Stimulated activated CD4-positive, alpha-beta T cell treated with anti-CD3 and anti-CD28 coated beads, Interleukin-15, amount 100 ng/mL, for 1 hour (primary cell): ENCODE data around the gene RNF227.
A peak's percentile ranks its signal among the peaks of the same experiment; 100 is the strongest.

Experiments
- DNase-seq, 2 donors: peaks; one replicate each; pipeline ENCODE4 v3.0.0-alpha.2; 2020; ENCODE audit warnings: low read depth in 1 of 2, low spot score in 1 of 2

The RNF227 gene

GRCh38 chr17:7930841-7931631 is 14.9 kb upstream of the RNF227 start:
- DNase-seq, result no peak

- DNase-seq, result no peak
These were observed 13.3 kb upstream of the RNF227 start, which contains the start of gene KCNAB3 for GRCh38 chr17:7929158-7930023. Gene KCNAB3, minus strand, starts transcription at chr17:7929856. Its CDS starts 421 bp downstream, at chr17:7929435.

DNA sequence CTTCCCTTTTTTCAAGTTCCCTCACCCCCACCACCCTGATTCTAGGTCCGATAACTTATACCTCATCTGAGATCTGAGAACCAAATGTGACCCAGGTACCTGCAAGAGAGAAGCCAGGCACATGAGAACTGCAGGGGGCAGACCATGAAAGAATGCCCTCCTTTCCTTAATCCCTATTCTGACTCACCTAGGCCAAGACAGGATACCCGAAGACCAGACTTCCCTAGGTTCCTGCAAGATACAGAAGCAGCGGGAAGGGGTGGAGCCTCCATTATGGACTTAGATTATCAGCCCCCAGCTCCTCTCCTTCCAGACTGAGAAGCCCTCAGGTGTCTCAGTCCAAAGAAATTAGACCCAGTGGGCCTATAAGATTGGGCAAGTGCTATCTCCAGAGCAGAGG is 11.5 kb upstream of the RNF227 start:
- DNase-seq, result no peak

GRCh38 chr17:7922845-7923628 is 6.9 kb upstream of the RNF227 start:
- DNase-seq, result peak; percentile 69 to 75

DNA sequence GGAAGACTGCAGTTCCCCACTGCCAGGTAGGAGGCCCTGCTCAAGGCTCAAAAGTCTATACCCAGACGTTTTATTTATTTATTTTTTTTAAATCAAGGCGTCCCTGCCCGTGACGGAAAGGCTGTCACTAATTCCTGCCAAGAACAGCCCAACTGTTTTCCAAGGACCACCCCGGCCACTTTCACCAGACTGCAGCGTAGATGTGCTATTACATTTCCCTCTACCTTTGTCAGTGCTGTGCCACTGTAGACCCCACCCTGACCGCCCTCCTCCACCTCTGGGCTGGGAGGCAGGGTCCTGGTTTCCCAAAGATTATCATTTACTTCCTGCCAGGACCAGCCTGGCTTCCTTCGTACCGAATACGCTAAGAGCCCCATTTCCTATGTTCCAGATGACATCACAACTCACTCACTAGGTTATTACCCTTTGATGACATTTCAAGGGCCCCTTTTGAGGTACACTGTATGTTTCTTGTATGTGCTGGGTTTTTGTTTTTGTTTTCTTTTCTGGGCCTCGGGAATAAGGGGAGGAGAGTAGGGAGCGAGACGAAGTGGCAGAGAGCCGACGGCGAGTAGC is 6.3 kb upstream of the RNF227 start:
- no peak for DNase-seq

- no peak for DNase-seq
These were observed 719 bp upstream of the RNF227 start for GRCh38 chr17:7916808-7917207.

- DNase-seq, result no peak
These were observed 245 bp upstream of the RNF227 start for GRCh38 chr17:7916385-7916682.

DNA sequence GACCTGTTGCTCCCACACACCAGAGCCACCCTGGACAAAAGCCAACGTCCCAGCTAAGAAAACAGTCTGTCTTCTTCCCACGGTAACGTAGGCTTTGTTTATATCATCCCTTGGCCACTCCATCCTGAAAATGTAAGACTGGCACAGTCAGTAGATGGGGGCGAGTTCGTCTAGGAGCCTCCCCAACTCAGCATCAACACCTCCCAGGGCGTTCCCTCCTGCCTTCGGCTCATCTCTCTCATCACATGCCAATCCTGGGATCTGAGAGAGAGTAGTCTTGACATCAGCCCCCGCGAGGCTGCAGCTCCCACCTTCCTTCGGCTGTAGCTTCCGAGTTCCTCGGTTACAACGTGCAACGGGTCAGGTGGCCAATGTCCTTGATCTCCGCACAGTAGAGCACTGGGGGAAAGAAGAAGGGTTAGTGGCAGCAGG is 894 bp downstream of the RNF227 start:
- DNase-seq, result no peak

GRCh38 chr17:7912927-7913524 is 3.1 kb downstream of the RNF227 start:
- no peak for DNase-seq

DNA sequence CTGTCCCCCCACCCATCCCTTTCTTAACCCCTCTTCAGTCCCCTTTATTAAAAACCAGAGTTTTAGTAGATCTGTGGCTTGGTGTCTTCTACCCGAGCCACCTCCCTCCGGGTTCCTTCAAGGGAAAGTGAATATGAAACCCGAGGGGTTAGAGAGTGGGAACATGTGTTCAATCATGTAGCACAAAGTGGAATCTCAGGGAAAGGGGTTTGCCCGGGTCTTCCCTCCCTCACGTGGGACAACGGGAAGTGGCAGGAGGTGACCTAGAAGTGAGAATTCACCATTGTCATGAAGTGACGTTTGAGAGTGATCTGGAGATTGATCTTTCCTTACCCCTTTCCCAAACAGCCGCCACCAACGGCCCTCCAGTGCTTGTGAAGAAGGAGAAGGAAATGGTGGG is 5.0 kb downstream of the RNF227 start:
- DNase-seq, result no peak

DNA sequence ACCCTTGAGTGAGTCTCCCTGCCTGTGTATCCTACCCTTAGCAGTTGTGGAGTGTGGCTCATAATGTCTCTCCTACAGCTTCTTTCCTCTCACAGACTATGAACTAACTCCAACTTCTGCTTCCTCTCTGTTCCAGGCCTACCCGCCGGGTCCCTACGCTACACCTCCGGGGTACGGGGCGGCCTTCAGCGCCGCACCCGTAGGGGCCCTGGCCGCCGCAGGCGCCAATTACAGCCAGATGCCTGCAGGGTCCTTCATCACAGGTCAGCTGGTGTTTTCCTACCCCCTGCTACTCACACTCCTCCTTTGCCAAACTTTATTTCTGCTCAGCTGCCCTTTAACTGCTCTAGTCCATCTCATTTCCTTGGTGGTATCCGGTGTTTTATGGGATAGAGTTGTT is 5.4 kb downstream of the RNF227 start:
- no peak for DNase-seq

DNA sequence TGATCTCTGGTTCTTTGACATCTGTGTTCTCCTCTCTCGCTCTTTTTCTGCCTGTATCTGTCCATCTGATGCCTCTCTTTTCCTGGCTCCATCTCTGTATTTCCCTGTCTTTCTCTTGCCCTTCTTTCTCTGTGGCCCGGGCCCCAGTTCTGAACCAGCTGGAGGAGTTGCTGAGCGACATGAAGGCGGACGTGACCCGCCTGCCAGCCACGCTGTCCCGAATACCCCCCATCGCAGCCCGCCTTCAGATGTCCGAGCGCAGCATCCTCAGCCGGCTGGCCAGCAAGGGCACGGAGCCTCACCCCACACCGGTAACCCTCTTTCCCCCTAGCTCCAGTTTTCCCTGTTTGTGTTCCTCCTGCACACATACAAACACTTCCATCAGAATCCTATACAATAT is 5.8 kb downstream of the RNF227 start:
- DNase-seq, result no peak

- no peak for DNase-seq
These were observed 7.0 kb downstream of the RNF227 start for GRCh38 chr17:7909089-7909488.

GRCh38 chr17:7903154-7904103 is 12.7 kb downstream of the RNF227 start:
- DNase-seq, result no peak

GRCh38 chr17:7897773-7898172 is 18.3 kb downstream of the RNF227 start:
- no peak for DNase-seq

- DNase-seq, result no peak
These were observed 19.0 kb downstream of the RNF227 start for GRCh38 chr17:7897090-7897489.

GRCh38 chr17:7894866-7895265 is 21.2 kb downstream of the RNF227 start:
- no peak for DNase-seq

DNA sequence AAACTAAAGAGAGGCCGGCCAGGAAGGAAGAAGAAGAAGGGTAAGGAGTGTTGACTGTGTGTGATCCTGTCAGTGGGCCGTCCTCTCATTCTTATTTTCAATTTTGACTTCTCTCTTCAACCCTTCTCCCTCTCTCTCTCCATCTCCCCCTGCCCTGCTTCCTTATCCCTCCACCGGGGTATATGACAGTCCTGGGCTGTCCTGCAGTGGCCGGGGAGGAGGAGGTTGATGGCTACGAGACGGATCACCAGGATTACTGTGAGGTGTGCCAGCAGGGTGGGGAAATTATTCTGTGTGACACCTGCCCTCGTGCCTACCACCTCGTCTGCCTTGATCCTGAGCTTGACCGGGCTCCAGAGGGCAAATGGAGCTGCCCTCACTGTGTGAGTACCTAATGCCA is 21.9 kb downstream of the RNF227 start:
- DNase-seq, result no peak

DNA sequence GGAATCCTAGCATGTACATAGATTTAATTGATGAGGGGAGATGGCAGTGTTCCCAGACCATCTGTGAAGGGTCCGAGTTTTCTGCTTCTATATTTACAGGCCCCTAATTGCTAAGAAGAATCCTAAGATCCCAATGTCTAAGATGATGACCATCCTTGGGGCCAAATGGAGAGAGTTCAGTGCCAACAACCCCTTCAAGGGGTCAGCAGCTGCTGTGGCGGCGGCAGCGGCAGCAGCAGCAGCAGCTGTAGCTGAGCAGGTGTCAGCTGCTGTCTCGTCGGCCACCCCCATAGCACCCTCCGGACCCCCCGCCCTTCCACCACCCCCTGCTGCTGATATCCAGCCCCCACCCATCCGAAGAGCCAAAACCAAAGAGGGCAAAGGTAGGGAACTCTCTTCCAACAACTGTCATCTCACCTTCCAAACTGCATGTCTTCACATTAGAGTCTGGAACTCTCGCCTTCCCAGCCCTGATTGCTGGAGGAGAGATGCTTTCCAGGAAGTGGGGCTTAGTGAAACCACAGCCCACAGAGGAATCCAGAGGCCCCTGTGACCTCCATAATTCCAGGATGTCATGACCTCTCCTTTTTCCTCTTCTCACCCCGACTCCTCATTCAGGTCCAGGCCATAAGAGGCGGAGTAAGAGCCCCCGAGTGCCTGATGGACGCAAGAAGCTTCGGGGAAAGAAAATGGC is 22.8 kb downstream of the RNF227 start:
- no peak for DNase-seq
